ENCODE data around the gene NTM.

GRCh38 chr11:132062031-132062430, 691.6 kb downstream of the NTM start:
- TF ChIP-seq EZH2phosphoT487 (IDR thresholded peaks at IDR 0.05; ENCODE audit: low read depth, severe bottlenecking, unreplicated experiment) (no peak), CTCF (IDR thresholded peaks at IDR 0.05; ENCODE audit: poor library complexity) (no peak), EZH2 (IDR thresholded peaks at IDR 0.05; ENCODE audit: borderline replicate concordance) (no peak)

Data from hepatocyte (in vitro differentiated cells).